Measurements from ENCODE around the gene POLR2L.
A peak's percentile ranks its signal among the peaks of the same experiment; 100 is the strongest.

The POLR2L gene

GRCh38 chr11:795634-796564, 46.4 kb downstream of the POLR2L start:
- DNase-seq (ENCODE audit: low read depth, low spot score), result peak; percentile 60

- no peak for DNase-seq (ENCODE audit: low read depth, low spot score)
These were observed 47.3 kb downstream of the POLR2L start for GRCh38 chr11:794766-795633.

- DNase-seq (ENCODE audit: low read depth, low spot score), result no peak
These were observed 48.1 kb downstream of the POLR2L start for GRCh38 chr11:794013-794765.

- DNase-seq (ENCODE audit: low read depth, low spot score), result no peak
These were observed 48.8 kb downstream of the POLR2L start for GRCh38 chr11:793556-793955.

GRCh38 chr11:792873-793272, 49.5 kb downstream of the POLR2L start:
- no peak for DNase-seq (ENCODE audit: low read depth, low spot score)

GRCh38 chr11:792535-792821, 49.9 kb downstream of the POLR2L start:
- DNase-seq (ENCODE audit: low read depth, low spot score), result no peak

- no peak for DNase-seq (ENCODE audit: low read depth, low spot score)
These were observed 50.4 kb downstream of the POLR2L start for GRCh38 chr11:791658-792534.

GRCh38 chr11:790721-791564, 51.4 kb downstream of the POLR2L start:
- no peak for DNase-seq (ENCODE audit: low read depth, low spot score)

GRCh38 chr11:789943-790342, 52.4 kb downstream of the POLR2L start, which contains the start of gene CEND1:
CEND1 (minus strand) TSS chr11:790090; CDS start chr11:788576, 1,514 bp downstream.
- no peak for DNase-seq (ENCODE audit: low read depth, low spot score)
